Measurements from ENCODE around the gene TEKT1.

DNA sequence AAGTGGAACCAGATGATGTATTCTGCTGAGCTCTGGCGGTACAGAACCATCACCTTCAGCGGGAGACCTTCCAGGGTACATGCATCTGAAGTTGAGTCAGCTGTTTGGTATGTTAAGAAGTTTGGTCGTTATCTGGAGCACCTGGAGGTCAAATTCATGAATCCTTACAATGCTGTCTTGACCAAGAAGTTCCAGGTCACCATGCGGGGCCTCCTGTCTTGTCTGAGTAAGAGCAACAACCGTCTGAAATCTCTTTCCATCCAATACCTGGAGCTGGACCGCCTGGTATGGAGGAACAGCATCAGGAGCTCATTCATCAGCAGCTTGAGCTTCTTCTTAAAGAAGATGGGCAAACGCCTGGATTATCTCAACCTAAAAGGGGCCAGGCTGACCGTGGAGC lies 51.5 kb downstream of the TEKT1 start:
- TF ChIP-seq, protein P1, sequence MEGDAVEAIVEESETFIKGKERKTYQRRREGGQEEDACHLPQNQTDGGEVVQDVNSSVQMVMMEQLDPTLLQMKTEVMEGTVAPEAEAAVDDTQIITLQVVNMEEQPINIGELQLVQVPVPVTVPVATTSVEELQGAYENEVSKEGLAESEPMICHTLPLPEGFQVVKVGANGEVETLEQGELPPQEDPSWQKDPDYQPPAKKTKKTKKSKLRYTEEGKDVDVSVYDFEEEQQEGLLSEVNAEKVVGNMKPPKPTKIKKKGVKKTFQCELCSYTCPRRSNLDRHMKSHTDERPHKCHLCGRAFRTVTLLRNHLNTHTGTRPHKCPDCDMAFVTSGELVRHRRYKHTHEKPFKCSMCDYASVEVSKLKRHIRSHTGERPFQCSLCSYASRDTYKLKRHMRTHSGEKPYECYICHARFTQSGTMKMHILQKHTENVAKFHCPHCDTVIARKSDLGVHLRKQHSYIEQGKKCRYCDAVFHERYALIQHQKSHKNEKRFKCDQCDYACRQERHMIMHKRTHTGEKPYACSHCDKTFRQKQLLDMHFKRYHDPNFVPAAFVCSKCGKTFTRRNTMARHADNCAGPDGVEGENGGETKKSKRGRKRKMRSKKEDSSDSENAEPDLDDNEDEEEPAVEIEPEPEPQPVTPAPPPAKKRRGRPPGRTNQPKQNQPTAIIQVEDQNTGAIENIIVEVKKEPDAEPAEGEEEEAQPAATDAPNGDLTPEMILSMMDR (IDR thresholded peaks at IDR 0.05): no peak
- TF ChIP-seq POLR2A (IDR thresholded peaks at IDR 0.05): no peak
